Stimulated activated CD4-positive, alpha-beta T cell treated with anti-CD3 and anti-CD28 coated beads, Interleukin-15, amount 100 ng/mL, for 1 hour (primary cell): ENCODE results near the gene DUSP9.
A peak's percentile ranks its signal among the peaks of the same experiment; 100 is the strongest.

Source experiments
- DNase-seq, 2 donors: peaks; one replicate each; pipeline ENCODE4 v3.0.0-alpha.2; 2020; ENCODE audit warnings: low read depth in 1 of 2, low spot score in 1 of 2

Gene DUSP9

GRCh38 chrX:153647461-153648357 lies 706 bp downstream of the DUSP9 start:
- DNase-seq, result no peak

- DNase-seq, result no peak
Measured at GRCh38 chrX:153648358-153649177, 1.6 kb downstream of the DUSP9 start.

GRCh38 chrX:153649178-153649914 lies 2.3 kb downstream of the DUSP9 start:
- no peak for DNase-seq

- no peak for DNase-seq
Measured at GRCh38 chrX:153649915-153650782, 3.1 kb downstream of the DUSP9 start.

GRCh38 chrX:153650959-153651358 lies 4.0 kb downstream of the DUSP9 start:
- DNase-seq, result no peak

GRCh38 chrX:153651540-153652079 lies 4.6 kb downstream of the DUSP9 start:
- DNase-seq, result no peak

GRCh38 chrX:153653556-153653955 lies 6.6 kb downstream of the DUSP9 start:
- DNase-seq, result no peak

GRCh38 chrX:153657161-153657560 lies 10.2 kb downstream of the DUSP9 start:
- no peak for DNase-seq

- DNase-seq, result no peak
Measured at GRCh38 chrX:153659268-153659667, 12.3 kb downstream of the DUSP9 start.

- DNase-seq, result peak; percentile 22 to 42
Measured at GRCh38 chrX:153662266-153662665, 15.3 kb downstream of the DUSP9 start.

- no peak for DNase-seq
Measured at GRCh38 chrX:153665726-153666306, 18.8 kb downstream of the DUSP9 start.

GRCh38 chrX:153667281-153667955 lies 20.4 kb downstream of the DUSP9 start:
- no peak for DNase-seq

- DNase-seq, result peak; percentile 44 to 70
Measured at GRCh38 chrX:153667956-153668396, 21.0 kb downstream of the DUSP9 start.

- no peak for DNase-seq
Measured at GRCh38 chrX:153668423-153669173, 21.6 kb downstream of the DUSP9 start.

- DNase-seq, result no peak
Measured at GRCh38 chrX:153669174-153669890, 22.3 kb downstream of the DUSP9 start.

- DNase-seq, result no peak
Measured at GRCh38 chrX:153669901-153670731, 23.1 kb downstream of the DUSP9 start.
